ENCODE results near the gene ASXL1. TPM values are rescaled to one million over a fixed set of nuclear protein-coding genes. Genes with fewer than 3 reads are reported as not detected.

Gene ASXL1
- total RNA-seq, 2 experiments from 2014 or later = 129 to 141 TPM

DNA sequence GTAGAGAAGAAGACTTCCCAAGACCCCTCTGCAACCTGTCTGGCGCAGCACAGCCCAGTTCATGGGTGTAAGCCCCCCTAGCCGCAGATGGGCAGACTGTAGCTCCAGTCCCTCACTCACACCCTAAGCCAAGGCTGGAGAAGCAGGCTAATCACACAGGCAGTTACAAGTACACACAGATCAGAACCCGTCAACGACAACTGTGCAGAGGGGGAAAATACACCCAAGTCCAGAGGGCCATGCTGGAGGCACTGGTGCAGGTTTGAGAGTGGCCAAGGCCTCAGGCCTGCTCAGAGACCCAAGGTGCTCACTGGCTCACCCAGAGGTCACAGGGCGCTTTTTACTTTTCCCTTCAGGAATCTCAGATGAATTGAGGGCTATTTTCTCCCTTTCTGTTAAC is 120.9 kb downstream of the ASXL1 start:
- intact Hi-C loops (cut with DNase I, micrococcal nuclease) = no loop called here
- Mint-ChIP-seq H3K4me3 (no peak overlapping the region), H3K27ac (peak overlapping the region; percentile 55), H3K36me3 (ENCODE audit: low read depth) (no peaks in the 10 kb centered on the region), H3K27me3 (no peaks in the 10 kb centered on the region), H3K9me3 (ENCODE audit: low read depth) (no peaks in the 10 kb centered on the region), H3K4me1 (peaks cover 47% of the 10 kb centered on the region)
- ATAC-seq (no peak), DNase-seq (no peak)
- POLR2A ChIA-PET = no interaction called here
- CTCF ChIA-PET = interaction anchor here (0.6 to 1.0 kb wide), 2 partner anchors 25 to 350 kb away, joined by 3 to 4 read pairs; no protein-coding TSS in a partner anchor

DNA sequence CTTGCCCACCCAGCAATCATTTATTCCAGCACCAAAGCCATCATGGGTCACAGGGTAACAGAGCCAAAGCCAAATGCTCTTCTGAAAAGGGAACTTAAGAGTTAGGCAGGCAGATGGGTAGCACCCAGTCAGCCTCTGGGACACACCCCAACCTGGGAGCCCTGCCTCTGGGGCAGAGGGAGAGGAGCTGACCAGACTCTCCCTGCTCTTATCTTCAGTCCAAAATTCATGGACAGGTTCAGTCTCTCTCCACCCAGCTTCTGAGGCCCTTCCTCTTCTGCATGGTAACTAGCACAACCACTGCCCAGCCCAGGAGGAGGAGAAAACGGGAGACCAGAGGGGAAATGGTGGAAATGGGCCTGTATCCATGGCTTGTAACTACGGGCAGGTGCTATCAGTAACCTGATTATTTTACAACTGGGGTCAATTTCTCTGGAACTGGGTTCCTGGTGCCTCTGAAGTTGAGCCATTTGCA is 121.6 kb downstream of the ASXL1 start:
- Mint-ChIP-seq H3K27ac (no peak overlapping the region), H3K4me3 (no peak overlapping the region), H3K36me3 (ENCODE audit: low read depth) (no peaks in the 10 kb centered on the region), H3K27me3 (no peaks in the 10 kb centered on the region), H3K9me3 (ENCODE audit: low read depth) (no peaks in the 10 kb centered on the region), H3K4me1 (peaks cover 47% of the 10 kb centered on the region)
- intact Hi-C loops (cut with DNase I, micrococcal nuclease) = loop anchor here in 1 of 2 experiments (10.0 kb wide), 1 partner anchor 275 kb away; the partner anchor contains the start of genes PLAGL2 and POFUT1
- ChIA-PET POLR2A (no interaction called here), CTCF (interaction anchor here (1.0 kb wide), 1 partner anchor 24 kb away, joined by 4 read pairs; no protein-coding TSS in a partner anchor)
- ATAC-seq (no peak), DNase-seq (no peak)

- POLR2A ChIA-PET = no interaction called here
- Mint-ChIP-seq H3K27ac (peak overlapping the region; percentile 1), H3K4me1 (peaks cover 52% of the 10 kb centered on the region), H3K27me3 (no peaks in the 10 kb centered on the region), H3K9me3 (ENCODE audit: low read depth) (no peaks in the 10 kb centered on the region), H3K4me3 (no peak overlapping the region), H3K36me3 (ENCODE audit: low read depth) (no peaks in the 10 kb centered on the region)
- CTCF ChIA-PET = interaction anchor here (0.9 to 1.4 kb wide), 4 partner anchors 20 to 40 kb away, joined by 3 to 4 read pairs (median 4); no protein-coding TSS in a partner anchor
- intact Hi-C loops (cut with DNase I, micrococcal nuclease) = loop anchor here in 1 of 2 experiments (10.0 kb wide), 1 partner anchor 276 kb away; the partner anchor contains the start of genes PLAGL2 and POFUT1
- ATAC-seq = no peak
- DNase-seq = no peak
These were observed 122.5 kb downstream of the ASXL1 start for GRCh38 chr20:32480371-32481241.

DNA sequence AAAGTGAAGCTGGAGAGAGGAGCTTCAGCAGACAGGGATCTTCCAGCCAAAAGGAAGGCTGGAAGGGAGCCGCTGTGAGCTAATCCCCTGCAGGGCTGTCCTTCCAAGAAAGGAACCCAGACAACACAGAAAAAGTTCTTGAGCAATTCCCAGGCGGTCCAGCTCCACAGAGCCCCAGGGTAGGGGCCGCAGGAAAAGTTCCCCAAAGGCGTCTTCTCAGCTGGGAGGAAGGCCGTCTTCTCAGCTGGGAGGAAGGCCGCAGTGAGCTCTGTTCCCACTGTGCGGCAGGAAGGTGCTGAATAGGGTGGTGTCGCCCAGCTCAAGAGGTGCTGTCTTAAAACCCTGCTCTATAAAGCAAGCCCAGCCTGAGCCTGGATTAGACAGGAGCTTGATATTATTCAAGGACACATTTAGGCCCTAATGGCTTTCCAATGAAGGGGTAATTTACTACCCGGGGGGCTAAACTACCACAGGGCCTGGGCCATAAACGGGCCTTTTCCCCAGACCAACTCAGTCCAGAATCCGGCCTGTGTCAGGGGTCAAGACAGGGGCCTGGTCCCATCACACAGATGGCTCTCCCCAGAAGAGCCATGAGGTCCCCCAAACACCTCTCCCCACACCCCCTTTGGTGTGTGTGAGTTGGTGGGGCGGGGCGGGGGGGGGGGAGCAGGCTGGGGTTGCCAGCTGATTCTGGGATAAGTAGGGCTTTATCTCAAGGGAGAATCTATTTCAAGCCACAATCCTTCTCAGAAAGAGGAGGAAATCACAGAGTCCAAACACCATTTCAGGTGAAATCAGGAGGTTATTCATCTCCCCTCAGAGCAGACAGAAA is 123.4 kb downstream of the ASXL1 start:
- Mint-ChIP-seq H3K27ac (no peak overlapping the region), H3K9me3 (ENCODE audit: low read depth) (no peaks in the 10 kb centered on the region), H3K27me3 (no peaks in the 10 kb centered on the region), H3K4me1 (peaks cover 51% of the 10 kb centered on the region), H3K36me3 (ENCODE audit: low read depth) (no peaks in the 10 kb centered on the region), H3K4me3 (peak overlapping the region; percentile 80)
- POLR2A ChIA-PET = no interaction called here
- intact Hi-C loops (cut with DNase I, micrococcal nuclease) = loop anchor here in 1 of 2 experiments (10.0 kb wide), 1 partner anchor 277 kb away; the partner anchor contains the start of genes PLAGL2 and POFUT1
- CTCF ChIA-PET = interaction anchor here (0.9 to 1.4 kb wide), 4 partner anchors 19 to 41 kb away, joined by 3 to 4 read pairs (median 4); no protein-coding TSS in a partner anchor
- ATAC-seq (no peak), DNase-seq (no peak)

GRCh38 chr20:32482143-32482441 is 124.0 kb downstream of the ASXL1 start:
- intact Hi-C loops (cut with DNase I, micrococcal nuclease) = loop anchor here in 1 of 2 experiments (10.0 kb wide), 1 partner anchor 277 kb away; the partner anchor contains the start of genes PLAGL2 and POFUT1
- POLR2A ChIA-PET = no interaction called here
- H3K4me1 Mint-ChIP-seq = peaks cover 48% of the 10 kb centered on the region
- H3K27me3 Mint-ChIP-seq = no peaks in the 10 kb centered on the region
- H3K36me3 Mint-ChIP-seq (ENCODE audit: low read depth) = no peaks in the 10 kb centered on the region
- CTCF ChIA-PET = interaction anchor here (1.4 kb wide), 1 partner anchor 25 kb away, joined by 3 read pairs; no protein-coding TSS in a partner anchor
- H3K9me3 Mint-ChIP-seq (ENCODE audit: low read depth) = no peaks in the 10 kb centered on the region
- DNase-seq (no peak), ATAC-seq (no peak)
- H3K4me3 Mint-ChIP-seq = peak overlapping the region; percentile 80
- no peak overlapping the region for H3K27ac Mint-ChIP-seq

GRCh38 chr20:32482442-32483261 is 124.5 kb downstream of the ASXL1 start:
- CTCF ChIA-PET = interaction anchor here (1.4 kb wide), 1 partner anchor 24 kb away, joined by 3 read pairs; no protein-coding TSS in a partner anchor
- no peak overlapping the region for H3K27ac Mint-ChIP-seq
- POLR2A ChIA-PET = no interaction called here
- H3K27me3 Mint-ChIP-seq = no peaks in the 10 kb centered on the region
- ATAC-seq (peak; percentile 20), DNase-seq (peak; percentile 57)
- H3K36me3 Mint-ChIP-seq (ENCODE audit: low read depth) = peaks cover 3% of the 10 kb centered on the region
- peak overlapping the region; percentile 80 for H3K4me3 Mint-ChIP-seq
- H3K9me3 Mint-ChIP-seq (ENCODE audit: low read depth) = peaks cover 2% of the 10 kb centered on the region
- H3K4me1 Mint-ChIP-seq = peaks cover 45% of the 10 kb centered on the region
- intact Hi-C loops (cut with DNase I, micrococcal nuclease) = loop anchor here (1.0 to 10.0 kb wide), 2 partner anchors 275 to 278 kb away; partner anchors contain the start of genes PLAGL2 (in 2 of the 2) and POFUT1 (in 2 of the 2)

DNA sequence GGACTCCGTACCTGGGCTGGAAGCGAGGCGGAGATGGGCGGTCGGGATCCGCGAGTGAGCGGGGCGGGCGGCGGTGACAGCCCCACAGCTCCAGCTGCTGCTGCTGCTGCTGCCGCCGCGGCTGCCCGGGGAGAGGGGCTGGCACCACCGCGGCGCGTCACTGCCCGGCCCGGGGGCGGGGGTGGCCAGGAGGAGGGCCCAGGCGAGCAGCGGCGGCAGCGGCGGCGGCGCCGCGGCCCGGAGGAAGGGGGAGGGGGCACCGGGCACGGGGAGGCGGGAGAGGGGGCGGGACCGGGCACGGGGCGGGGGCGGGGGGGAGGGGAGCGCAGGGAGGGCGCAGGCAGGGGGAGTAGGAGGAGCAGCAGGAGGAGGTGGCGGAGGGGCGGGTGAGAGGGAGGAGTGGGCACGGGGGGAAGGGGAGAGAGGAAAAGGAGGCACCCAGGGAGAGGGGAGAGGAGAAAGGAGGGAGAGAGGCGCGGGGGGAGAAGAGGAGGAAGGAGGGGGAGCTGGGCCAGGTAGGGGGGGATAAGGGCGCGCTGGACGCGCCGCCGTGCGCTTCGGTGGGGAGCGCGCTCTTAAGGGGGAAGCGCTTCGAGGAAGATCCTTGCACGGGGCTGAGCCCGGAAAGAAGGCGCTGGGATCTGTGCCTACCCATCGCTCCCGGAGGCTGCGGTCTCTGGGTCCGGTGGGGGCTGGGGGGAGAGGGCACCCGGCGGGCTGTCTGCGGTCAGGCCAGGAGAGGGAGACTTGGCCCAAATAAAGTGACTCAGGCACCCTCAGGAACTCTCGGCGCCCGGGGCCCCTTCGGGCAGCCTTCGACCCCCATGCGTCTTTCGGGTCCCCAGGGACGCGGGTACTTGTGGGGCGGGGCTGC is 125.5 kb downstream of the ASXL1 start:
- peak overlapping the region; percentile 80 for H3K4me3 Mint-ChIP-seq
- peaks cover 41% of the 10 kb centered on the region for H3K4me1 Mint-ChIP-seq
- H3K9me3 Mint-ChIP-seq (ENCODE audit: low read depth) = peaks cover 5% of the 10 kb centered on the region
- H3K27me3 Mint-ChIP-seq = no peaks in the 10 kb centered on the region
- DNase-seq = peak; percentile 81
- intact Hi-C loops (cut with DNase I, micrococcal nuclease) = loop anchor here (1.0 to 10.0 kb wide), 3 partner anchors 231 to 279 kb away; partner anchors contain the start of genes PLAGL2 (in 2 of the 2) and POFUT1 (in 2 of the 2)
- ATAC-seq = peak; percentile 11
- peak overlapping the region; percentile 51 for H3K27ac Mint-ChIP-seq
- ChIA-PET CTCF (interaction anchor here (0.6 kb wide), 1 partner anchor 67 kb away, joined by 3 read pairs; no protein-coding TSS in a partner anchor), POLR2A (no interaction called here)
- H3K36me3 Mint-ChIP-seq (ENCODE audit: low read depth) = peaks cover 7% of the 10 kb centered on the region

DNA sequence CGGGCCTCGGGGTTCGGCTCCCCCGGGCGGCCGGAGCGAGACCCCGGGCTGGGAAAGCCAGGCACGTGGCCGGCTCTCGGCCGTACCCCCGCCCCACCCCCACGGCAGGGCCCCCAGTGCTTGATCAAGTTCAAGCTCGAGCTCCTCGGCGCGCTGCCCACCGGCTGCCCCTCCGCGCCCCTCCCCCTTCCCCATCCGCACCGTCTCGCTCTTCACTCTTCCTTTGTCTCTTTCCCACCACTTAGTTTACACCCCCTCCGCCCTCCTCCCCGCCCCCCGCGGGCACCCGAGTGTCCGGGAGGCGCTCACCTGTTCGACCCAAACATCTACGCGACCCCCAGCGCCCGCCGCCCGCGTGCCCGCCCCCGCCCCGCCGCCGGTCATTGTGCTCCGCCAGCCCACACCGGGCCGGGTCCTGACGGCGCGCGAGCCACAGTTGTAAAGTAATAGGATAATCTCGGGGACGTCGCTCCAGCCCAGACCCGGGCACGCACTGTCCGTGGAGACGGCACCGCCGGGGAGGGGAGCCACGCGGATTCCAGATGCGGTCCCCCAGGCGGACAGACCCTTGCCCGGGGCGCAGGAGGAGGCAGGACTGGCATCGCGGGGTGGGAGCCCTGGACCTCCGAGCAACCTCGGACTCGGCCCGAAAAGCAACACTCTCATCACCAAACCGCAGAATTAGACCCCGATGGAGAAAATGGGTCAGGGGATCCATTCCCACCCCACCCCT is 126.3 kb downstream of the ASXL1 start:
- H3K4me3 Mint-ChIP-seq = peak overlapping the region; percentile 80
- CTCF ChIA-PET = interaction anchor here (0.6 to 1.7 kb wide), 5 partner anchors 9 to 170 kb away, joined by 3 to 8 read pairs (median 3); no protein-coding TSS in a partner anchor
- H3K4me1 Mint-ChIP-seq = peaks cover 38% of the 10 kb centered on the region
- POLR2A ChIA-PET = no interaction called here
- no peaks in the 10 kb centered on the region for H3K27me3 Mint-ChIP-seq
- H3K9me3 Mint-ChIP-seq (ENCODE audit: low read depth) = peaks cover 7% of the 10 kb centered on the region
- DNase-seq (peak; percentile 53), ATAC-seq (no peak)
- intact Hi-C loops (cut with DNase I, micrococcal nuclease) = loop anchor here (2.0 to 10.0 kb wide), 2 partner anchors 232 to 280 kb away; partner anchors contain the start of genes PLAGL2 (in 1 of the 2) and POFUT1 (in 1 of the 2)
- H3K27ac Mint-ChIP-seq = peak overlapping the region; percentile 51
- H3K36me3 Mint-ChIP-seq (ENCODE audit: low read depth) = peaks cover 9% of the 10 kb centered on the region
